ENCODE data around the gene RIN3.

RIN3 gene

GRCh38 chr14:92520102-92521057, 6.8 kb downstream of the RIN3 start:
- Mint-ChIP-seq H3K4me1 (ENCODE audit: low read depth in 2 of 2) (peaks cover 80 to 83% of the 10 kb centered on the region in 2 donors), H3K27ac (peak overlapping the region; percentile 92 to 99), H3K9me3 (peaks cover 0 to 4% of the 10 kb centered on the region in 2 donors), H3K36me3 (ENCODE audit: insufficient read depth) (peaks cover 9% of the 10 kb centered on the region), H3K27me3 (no peaks in the 10 kb centered on the region), H3K4me3 (peak overlapping the region; percentile 70 to 85)
- no peak for DNase-seq
- peak; percentile 57 for ATAC-seq (replicated peaks)

DNA sequence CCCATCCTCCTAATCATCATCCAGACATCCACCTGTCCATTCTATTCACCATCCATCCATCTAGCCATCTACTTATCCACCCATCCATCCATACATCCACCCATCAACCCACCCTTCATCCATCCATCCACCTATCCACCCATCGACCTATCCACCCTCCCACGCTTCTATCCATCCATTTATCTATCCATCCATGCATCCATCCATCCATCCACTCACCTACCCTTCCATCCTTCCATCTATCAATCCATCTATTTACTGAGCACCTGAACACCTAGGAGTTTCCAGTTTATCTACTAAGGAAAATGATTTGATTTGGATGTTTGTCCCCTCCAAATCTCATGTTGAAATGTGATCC, 7.5 kb downstream of the RIN3 start:
- H3K27ac Mint-ChIP-seq, result peak overlapping the region; percentile 67 to 99
- peaks cover 74 to 81% of the 10 kb centered on the region in 2 donors for H3K4me1 Mint-ChIP-seq (ENCODE audit: low read depth in 2 of 2)
- H3K27me3 Mint-ChIP-seq, result no peaks in the 10 kb centered on the region
- no peak for ATAC-seq (replicated peaks)
- peak overlapping the region in 1 of 2 donors; percentile 10 for H3K4me3 Mint-ChIP-seq
- DNase-seq, result no peak
- peaks cover 12% of the 10 kb centered on the region for H3K36me3 Mint-ChIP-seq (ENCODE audit: insufficient read depth)
- peaks cover 0 to 4% of the 10 kb centered on the region in 2 donors for H3K9me3 Mint-ChIP-seq

DNA sequence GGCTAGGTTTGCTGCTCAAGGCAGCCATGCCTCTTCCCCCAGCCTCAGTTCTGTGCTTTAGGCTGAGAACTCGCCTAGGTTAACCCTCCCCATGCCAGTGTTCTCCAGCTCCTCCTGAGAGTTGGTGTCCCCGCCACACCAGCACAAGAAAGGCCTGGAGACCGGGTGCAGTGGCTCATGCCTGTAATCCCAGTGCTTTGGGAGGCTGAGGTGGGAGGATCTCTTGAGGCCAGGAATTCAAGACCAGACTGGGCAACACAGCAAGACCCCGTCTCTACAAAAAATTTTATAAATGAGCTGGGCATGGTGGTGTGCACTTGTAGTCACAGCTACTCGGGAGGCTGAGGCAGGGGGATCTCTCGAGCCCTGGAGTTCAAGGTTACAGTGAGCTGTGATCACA, 10.2 kb downstream of the RIN3 start:
- H3K36me3 Mint-ChIP-seq (ENCODE audit: insufficient read depth), result peaks cover 14% of the 10 kb centered on the region
- DNase-seq (no peak), ATAC-seq (replicated peaks) (no peak)
- peak overlapping the region; percentile 97 to 99 for H3K27ac Mint-ChIP-seq
- H3K4me3 Mint-ChIP-seq, result no peak overlapping the region
- peaks cover 0 to 4% of the 10 kb centered on the region in 2 donors for H3K9me3 Mint-ChIP-seq
- H3K27me3 Mint-ChIP-seq, result no peaks in the 10 kb centered on the region
- H3K4me1 Mint-ChIP-seq (ENCODE audit: low read depth in 2 of 2), result peaks cover 65 to 78% of the 10 kb centered on the region in 2 donors

GRCh38 chr14:92524602-92525185, 11.1 kb downstream of the RIN3 start:
- peaks cover 58 to 75% of the 10 kb centered on the region in 2 donors for H3K4me1 Mint-ChIP-seq (ENCODE audit: low read depth in 2 of 2)
- H3K27me3 Mint-ChIP-seq, result no peaks in the 10 kb centered on the region
- peaks cover 12% of the 10 kb centered on the region for H3K36me3 Mint-ChIP-seq (ENCODE audit: insufficient read depth)
- peaks cover 0 to 4% of the 10 kb centered on the region in 2 donors for H3K9me3 Mint-ChIP-seq
- ATAC-seq (replicated peaks) (no peak), DNase-seq (no peak)
- H3K4me3 Mint-ChIP-seq, result peak overlapping the region in 1 of 2 donors; percentile 29
- peak overlapping the region; percentile 97 to 99 for H3K27ac Mint-ChIP-seq

GRCh38 chr14:92525322-92526095, 11.9 kb downstream of the RIN3 start:
- H3K27me3 Mint-ChIP-seq, result no peaks in the 10 kb centered on the region
- H3K9me3 Mint-ChIP-seq, result peaks cover 0 to 4% of the 10 kb centered on the region in 2 donors
- no peak for DNase-seq
- H3K4me3 Mint-ChIP-seq, result peak overlapping the region in 1 of 2 donors; percentile 29
- peaks cover 12% of the 10 kb centered on the region for H3K36me3 Mint-ChIP-seq (ENCODE audit: insufficient read depth)
- ATAC-seq (replicated peaks), result no peak
- H3K4me1 Mint-ChIP-seq (ENCODE audit: low read depth in 2 of 2), result peaks cover 56 to 74% of the 10 kb centered on the region in 2 donors
- H3K27ac Mint-ChIP-seq, result peak overlapping the region; percentile 97 to 99

DNA sequence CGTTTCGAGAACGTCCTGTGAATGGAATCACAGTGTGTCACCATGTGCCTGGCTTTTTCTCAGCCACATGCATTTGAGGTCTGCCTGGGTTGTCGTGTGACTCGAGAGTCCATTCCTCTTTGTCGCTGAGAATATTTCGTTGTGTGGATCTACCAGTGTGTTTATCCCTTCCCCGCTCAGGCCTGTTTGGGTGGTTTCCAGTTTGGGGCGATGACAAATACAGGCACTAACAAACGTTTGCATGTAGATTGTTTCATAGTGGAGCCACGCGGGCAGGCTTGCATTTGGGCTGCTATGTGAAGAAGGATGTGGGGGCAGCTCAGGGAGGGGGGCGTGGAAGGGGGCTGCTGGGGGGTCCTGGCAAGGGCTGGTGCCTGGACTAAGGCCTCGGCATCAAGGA, 14.1 kb downstream of the RIN3 start:
- DNase-seq, result peak in 1 of 3 experiments; percentile 36
- no peak for ATAC-seq (replicated peaks)
- H3K9me3 Mint-ChIP-seq, result no peaks in the 10 kb centered on the region
- peaks cover 62 to 72% of the 10 kb centered on the region in 2 donors for H3K4me1 Mint-ChIP-seq (ENCODE audit: low read depth in 2 of 2)
- H3K36me3 Mint-ChIP-seq (ENCODE audit: insufficient read depth), result peaks cover 25% of the 10 kb centered on the region
- peak overlapping the region; percentile 97 to 99 for H3K27ac Mint-ChIP-seq
- H3K4me3 Mint-ChIP-seq, result peak overlapping the region; percentile 53 to 72
- no peaks in the 10 kb centered on the region for H3K27me3 Mint-ChIP-seq

DNA sequence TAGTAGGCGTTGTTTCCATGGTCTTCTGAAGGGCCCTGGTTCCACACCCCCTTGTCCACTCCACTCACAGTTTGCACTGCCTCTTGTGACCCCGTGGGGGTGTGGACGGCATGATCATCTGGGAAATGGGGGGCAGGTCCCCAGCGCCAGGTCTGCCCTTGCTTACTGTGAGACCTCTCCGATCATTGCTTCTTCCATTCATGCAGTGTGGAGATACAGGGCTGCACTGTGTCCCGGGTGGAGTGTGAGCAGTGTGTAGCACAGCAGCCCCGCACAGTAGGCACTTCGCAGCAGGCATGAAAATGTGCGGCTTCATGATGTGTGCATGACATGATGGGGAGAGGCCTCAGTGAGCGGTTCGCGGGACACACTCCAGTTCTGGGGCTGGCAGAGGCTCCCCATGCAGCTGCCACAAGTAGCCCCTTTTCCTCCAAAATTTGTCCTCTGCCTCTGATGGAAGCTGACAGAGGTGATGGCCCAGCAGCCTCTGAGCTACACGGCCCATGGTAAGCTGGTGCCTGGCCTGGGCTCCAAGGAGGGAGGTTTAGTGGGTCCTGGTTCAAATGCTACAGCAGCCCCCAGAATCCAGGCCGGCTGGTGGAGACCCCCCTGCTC, 15.0 kb downstream of the RIN3 start:
- DNase-seq (no peak), ATAC-seq (replicated peaks) (no peak)
- Mint-ChIP-seq H3K27me3 (no peaks in the 10 kb centered on the region), H3K4me3 (peak overlapping the region; percentile 8 to 72), H3K9me3 (no peaks in the 10 kb centered on the region), H3K4me1 (ENCODE audit: low read depth in 2 of 2) (peaks cover 65 to 75% of the 10 kb centered on the region in 2 donors), H3K27ac (peak overlapping the region; percentile 97 to 99), H3K36me3 (ENCODE audit: insufficient read depth) (peaks cover 25% of the 10 kb centered on the region)

DNA sequence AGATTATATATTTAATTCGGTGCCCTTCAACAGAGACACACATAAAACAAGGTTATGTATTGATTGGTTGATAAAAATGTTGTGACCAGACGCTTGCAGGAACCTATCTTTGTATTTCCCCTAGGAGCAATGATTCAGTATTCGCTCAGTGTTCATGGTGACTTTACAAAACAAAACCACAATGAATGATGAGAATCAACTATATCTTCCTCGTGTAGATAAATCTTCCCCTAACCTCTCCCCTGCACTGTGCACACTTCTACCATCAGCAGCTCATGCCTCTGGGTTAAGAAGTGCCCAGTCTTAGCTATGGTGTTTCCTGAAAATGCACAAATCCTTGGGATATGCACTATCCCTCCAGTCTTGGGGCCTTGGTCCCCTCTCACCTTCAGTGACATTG, 16.3 kb downstream of the RIN3 start:
- Mint-ChIP-seq H3K27me3 (no peaks in the 10 kb centered on the region), H3K9me3 (no peaks in the 10 kb centered on the region), H3K4me1 (ENCODE audit: low read depth in 2 of 2) (peaks cover 61 to 77% of the 10 kb centered on the region in 2 donors), H3K36me3 (ENCODE audit: insufficient read depth) (peaks cover 24% of the 10 kb centered on the region), H3K27ac (peak overlapping the region; percentile 97 to 99), H3K4me3 (peak overlapping the region; percentile 61)
- ATAC-seq (replicated peaks), result no peak
- no peak for DNase-seq

DNA sequence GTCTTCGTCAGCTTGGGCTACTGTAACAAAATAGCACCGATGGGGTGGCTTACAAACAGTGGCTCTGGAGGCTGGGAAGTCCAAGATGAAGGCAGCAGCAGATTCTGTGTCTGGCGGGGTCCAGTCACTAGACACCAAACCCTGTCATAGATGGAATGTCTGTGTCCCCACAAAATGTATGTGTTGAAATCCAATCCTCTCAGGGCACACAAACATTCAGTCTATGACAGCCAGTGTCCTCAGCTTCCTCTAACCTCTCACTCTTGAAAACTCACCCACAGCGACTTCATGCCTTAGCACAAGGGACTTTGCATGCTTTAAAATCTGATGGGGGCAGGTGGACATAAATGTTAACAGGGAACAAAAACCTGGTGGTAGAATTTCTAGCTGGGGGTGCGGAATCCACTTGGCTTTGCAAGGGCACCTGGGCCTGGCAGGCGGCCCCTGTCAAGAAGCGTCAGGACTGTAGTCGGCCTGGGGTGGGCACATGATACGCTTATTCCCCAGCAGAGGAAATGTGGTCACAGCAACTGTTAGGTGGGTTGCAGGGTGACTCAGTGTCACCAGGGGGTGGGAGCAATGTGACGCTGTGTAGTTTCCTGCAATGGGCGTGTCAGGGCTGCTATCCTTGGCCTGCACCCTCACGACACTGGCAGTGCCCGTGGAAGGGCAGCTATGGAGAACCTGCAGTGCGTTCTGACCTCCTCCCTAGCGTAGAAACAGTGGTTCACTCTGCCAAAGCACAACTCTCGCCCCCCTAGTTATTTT, 17.7 kb downstream of the RIN3 start:
- ATAC-seq (replicated peaks), result peak; percentile 94
- H3K9me3 Mint-ChIP-seq, result no peaks in the 10 kb centered on the region
- H3K36me3 Mint-ChIP-seq (ENCODE audit: insufficient read depth), result peaks cover 23% of the 10 kb centered on the region
- H3K27me3 Mint-ChIP-seq, result no peaks in the 10 kb centered on the region
- peak; percentile 81 to 85 (median 83) for DNase-seq
- peak overlapping the region; percentile 97 to 99 for H3K27ac Mint-ChIP-seq
- H3K4me1 Mint-ChIP-seq (ENCODE audit: low read depth in 2 of 2), result peaks cover 67 to 80% of the 10 kb centered on the region in 2 donors
- peak overlapping the region; percentile 70 to 76 for H3K4me3 Mint-ChIP-seq

- no peak for DNase-seq
- H3K9me3 Mint-ChIP-seq, result no peaks in the 10 kb centered on the region
- no peak for ATAC-seq (replicated peaks)
- peak overlapping the region; percentile 70 to 76 for H3K4me3 Mint-ChIP-seq
- peak overlapping the region; percentile 97 to 99 for H3K27ac Mint-ChIP-seq
- no peaks in the 10 kb centered on the region for H3K27me3 Mint-ChIP-seq
- peaks cover 61 to 75% of the 10 kb centered on the region in 2 donors for H3K4me1 Mint-ChIP-seq (ENCODE audit: low read depth in 2 of 2)
- H3K36me3 Mint-ChIP-seq (ENCODE audit: insufficient read depth), result peaks cover 21% of the 10 kb centered on the region
Measured at GRCh38 chr14:92532490-92533163, 19.0 kb downstream of the RIN3 start.

DNA sequence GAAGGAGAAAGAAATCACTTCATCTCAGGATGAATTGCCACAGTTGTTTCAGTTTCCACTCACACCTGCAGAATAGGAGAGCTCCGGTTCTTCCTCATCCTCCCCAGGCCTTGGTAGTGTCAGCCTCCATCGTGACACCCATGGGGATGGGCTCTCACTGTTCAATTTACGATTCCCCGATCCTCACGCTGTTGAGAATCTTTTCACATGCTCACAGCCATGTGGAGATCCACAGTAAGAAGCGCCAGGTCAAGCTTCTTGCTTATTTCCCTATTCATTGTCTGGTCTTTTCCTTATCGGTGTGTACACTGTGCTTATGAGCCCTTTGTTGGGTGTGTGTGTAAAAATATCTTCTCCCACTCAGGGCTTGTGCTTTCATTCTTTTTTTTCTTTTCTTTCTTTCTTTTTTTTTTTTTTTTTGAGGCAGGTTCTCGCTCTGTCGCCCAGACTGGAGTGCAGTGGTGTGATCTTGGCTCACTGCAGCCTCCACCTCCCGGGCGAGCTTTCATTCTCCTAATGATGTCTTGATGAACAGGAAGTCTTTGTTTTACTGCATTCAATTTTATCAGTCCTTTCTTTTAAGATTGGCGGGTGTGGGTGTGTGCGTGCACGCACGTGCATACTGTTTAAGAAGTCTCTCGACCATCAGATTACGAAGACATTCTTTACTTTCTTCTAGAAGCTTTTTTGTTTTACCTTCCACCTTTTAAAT, 21.5 kb downstream of the RIN3 start:
- ATAC-seq (replicated peaks), result peak; percentile 4
- H3K27ac Mint-ChIP-seq, result peak overlapping the region; percentile 72 to 99
- peak overlapping the region; percentile 71 to 80 for H3K4me3 Mint-ChIP-seq
- no peaks in the 10 kb centered on the region for H3K27me3 Mint-ChIP-seq
- H3K9me3 Mint-ChIP-seq, result no peaks in the 10 kb centered on the region
- H3K4me1 Mint-ChIP-seq (ENCODE audit: low read depth in 2 of 2), result peaks cover 57 to 70% of the 10 kb centered on the region in 2 donors
- no peak for DNase-seq
- H3K36me3 Mint-ChIP-seq (ENCODE audit: insufficient read depth), result peaks cover 17% of the 10 kb centered on the region
